ENCODE results near the gene ADH1C. TPM values are rescaled to one million over a fixed set of nuclear protein-coding genes. Genes with fewer than 3 reads are reported as not detected.

Gene ADH1C
- total RNA-seq, 1 experiment from 2014 or later = not detected

- no CpG with 5 or more reads among the region's 3 CpGs for WGBS (ENCODE audit: extremely low coverage, insufficient read length, low lambda C conversion rate)
- Histone ChIP-seq H3K18ac (ENCODE audit: insufficient read length, low read depth, low read length) (no peak overlapping the region), H2BK12ac (ENCODE audit: insufficient read length, low read depth, low read length) (no peak overlapping the region), H3K4me1 (ENCODE audit: insufficient read depth, low read length) (no peaks in the 10 kb centered on the region), H2BK5ac (ENCODE audit: insufficient read length, low read length) (no peak overlapping the region), H2BK120ac (ENCODE audit: low read depth, low read length, poor library complexity, severe bottlenecking) (no peak overlapping the region), H3K27ac (ENCODE audit: insufficient read length, low read depth, low read length) (no peak overlapping the region), H3K9ac (ENCODE audit: extremely low read depth, insufficient read length, low read length) (no peak overlapping the region), H2AFZ (ENCODE audit: low read length) (no peak overlapping the region), H3K9me3 (ENCODE audit: control insufficient read depth, low read depth, low read length) (no peaks in the 10 kb centered on the region), H3K27me3 (ENCODE audit: insufficient read depth, low read length) (no peaks in the 10 kb centered on the region), H3T11ph (ENCODE audit: low read length) (no peak overlapping the region), H4K5ac (ENCODE audit: insufficient read length, low read depth, low read length) (no peak overlapping the region), H2AK5ac (ENCODE audit: insufficient read length, low read length) (no peak overlapping the region), H3K56ac (ENCODE audit: insufficient read length, low read depth, low read length) (no peak overlapping the region), H3K23me2 (ENCODE audit: insufficient read length, low read depth, low read length, poor library complexity, severe bottlenecking) (no peaks in the 10 kb centered on the region), H3K79me2 (ENCODE audit: insufficient read depth, low read length) (no peaks in the 10 kb centered on the region), H4K91ac (ENCODE audit: insufficient read length, low read depth, low read length) (no peak overlapping the region), H3K79me1 (ENCODE audit: insufficient read depth, low read depth, low read length, poor library complexity, severe bottlenecking) (no peaks in the 10 kb centered on the region), H3K4ac (ENCODE audit: low read depth, low read length) (no peak overlapping the region), H3K23ac (ENCODE audit: insufficient read length, low read depth, low read length) (no peak overlapping the region), H4K8ac (replicated peaks; ENCODE audit: insufficient read length, low read depth, low read length) (no peak overlapping the region), H2BK15ac (ENCODE audit: low read depth, low read length) (no peak overlapping the region), H3K14ac (ENCODE audit: insufficient read depth, low read length) (no peak overlapping the region), H4K20me1 (ENCODE audit: control insufficient read depth, insufficient read depth, insufficient read length) (no peaks in the 10 kb centered on the region), H3K4me2 (ENCODE audit: insufficient read depth, insufficient read length, low read length) (no peak overlapping the region), H2BK20ac (ENCODE audit: low read depth, low read length, poor library complexity, severe bottlenecking) (no peak overlapping the region)
- TF ChIP-seq CTCF (conservative IDR thresholded peaks at IDR 0.05) = no peak
- H3K36me3 Mint-ChIP-seq (ENCODE audit: insufficient read depth in 1 of 3, low read depth in 3 of 3) = peaks cover 0 to 11% (median 3%) of the 10 kb centered on the region in 3 experiments; a peak in 5 of 7 replicates
- H3K4me3 Mint-ChIP-seq = no peak overlapping the region
- no peak for DNase-seq
- H3K27me3 Mint-ChIP-seq (ENCODE audit: low read depth) = no peaks in the 10 kb centered on the region; the same call in 1 of the 2 replicates
- H3K9me3 Mint-ChIP-seq = peaks cover 16 to 18% of the 10 kb centered on the region in 2 experiments
- H3K4me1 Mint-ChIP-seq = peaks cover 0 to 3% of the 10 kb centered on the region in 2 experiments; a peak in 1 of 4 replicates
- no peak overlapping the region for H3K27ac Mint-ChIP-seq
Observed at GRCh38 chr4:99330648-99331047, 21.9 kb downstream of the ADH1C start.
